Lower lobe of right lung (tissue), 2 donors: ENCODE results near the gene HTRA3. TPM values are rescaled to one million over a fixed set of nuclear protein-coding genes. Genes with fewer than 3 reads are reported as not detected.
A peak's percentile ranks its signal among the peaks of the same experiment; 100 is the strongest.

Experiments
- ATAC-seq, 2 donors: fragments of 200-7000 bp; cut with Tn5 transposase; one replicate each; pipeline ENCODE4 v1.9.1; 2020 to 2022; ENCODE audit warnings: mild to moderate bottlenecking in 2 of 2, moderate library complexity in 2 of 2
- DNase-seq: peaks from one replicate; pipeline ENCODE4 v3.0.0-alpha.2; 2020
- H3K27ac ChIP-seq: fragments of 200-600 bp; one replicate; pipeline ENCODE4 v1.8.0; 2022
- H3K27me3 ChIP-seq: fragments of 200-600 bp; one replicate; pipeline ENCODE4 v1.8.0; 2022; ENCODE audit warnings: low read depth
- H3K36me3 ChIP-seq: fragments of 200-600 bp; one replicate; pipeline ENCODE4 v1.8.0; 2022; ENCODE audit warnings: mild to moderate bottlenecking
- H3K4me1 ChIP-seq: fragments of 200-600 bp; one replicate; pipeline ENCODE4 v1.8.0; 2022
- H3K4me3 ChIP-seq: fragments of 200-600 bp; one replicate; pipeline ENCODE4 v1.8.0; 2022; ENCODE audit warnings: mild to moderate bottlenecking
- H3K9me3 ChIP-seq: fragments of 200-600 bp; one replicate; pipeline ENCODE4 v1.8.0; 2022
- CTCF ChIP-seq: fragments of 200-600 bp; IDR thresholded peaks from one replicate; pipeline ENCODE4 v1.8.0; 2022; ENCODE audit warnings: antibody characterized with exemption, mild to moderate bottlenecking
- intact Hi-C: fragments of 100-400 bp; cut with DNase I; formaldehyde crosslinking; loops from one replicate; pipeline ENCODE4 v1.11.0; 2022
- total RNA-seq: library from RNA; stranded (reverse); fragmentation: NEBNext Ultra II Directional; extraction: Animal tissue kit (Norgen Biotek cat#: 25700); gene quantifications from one replicate; pipeline ENCODE4 v1.2.1, GENCODE V29; 2021
- donor health status: DM: no; HTN: yes; CAD: no; lungs with severe emphysema.

Gene HTRA3
- total RNA-seq, 1 donor from 2014 or later: 15.5 TPM

GRCh38 chr4:8247047-8247930 lies 22.3 kb upstream of the HTRA3 start:
- no peak overlapping the region for H3K4me3 ChIP-seq
- DNase-seq (peak; percentile 72), ATAC-seq (peak; percentile 64)
- peaks cover 37% of the 10 kb centered on the region for H3K4me1 ChIP-seq
- intact Hi-C loops: no loop called here
- peak overlapping the region; percentile 83 for H3K27ac ChIP-seq
- peaks cover 7% of the 10 kb centered on the region for H3K36me3 ChIP-seq
- no peaks in the 10 kb centered on the region for H3K9me3 ChIP-seq
- no peaks in the 10 kb centered on the region for H3K27me3 ChIP-seq
- no peak for TF ChIP-seq CTCF

GRCh38 chr4:8248091-8248490 lies 21.5 kb upstream of the HTRA3 start:
- intact Hi-C loops: no loop called here
- no peak for TF ChIP-seq CTCF
- peaks cover 29% of the 10 kb centered on the region for H3K4me1 ChIP-seq
- DNase-seq: no peak
- peak; percentile 11 to 46 for ATAC-seq
- H3K27ac ChIP-seq: peak overlapping the region; percentile 83
- no peak overlapping the region for H3K4me3 ChIP-seq
- H3K36me3 ChIP-seq: no peaks in the 10 kb centered on the region
- H3K9me3 ChIP-seq: no peaks in the 10 kb centered on the region
- H3K27me3 ChIP-seq: no peaks in the 10 kb centered on the region

- H3K27ac ChIP-seq: no peak overlapping the region
- H3K27me3 ChIP-seq: no peaks in the 10 kb centered on the region
- H3K36me3 ChIP-seq: no peaks in the 10 kb centered on the region
- DNase-seq: no peak
- intact Hi-C loops: no loop called here
- no peak for TF ChIP-seq CTCF
- no peaks in the 10 kb centered on the region for H3K9me3 ChIP-seq
- ATAC-seq: no peak
- H3K4me1 ChIP-seq: peaks cover 28% of the 10 kb centered on the region
- H3K4me3 ChIP-seq: no peak overlapping the region
These were observed 19.3 kb upstream of the HTRA3 start for GRCh38 chr4:8250227-8250626.

- no peak for TF ChIP-seq CTCF
- H3K9me3 ChIP-seq: no peaks in the 10 kb centered on the region
These were observed 18.9 kb upstream of the HTRA3 start for GRCh38 chr4:8250637-8251036.

GRCh38 chr4:8251110-8251883 lies 18.3 kb upstream of the HTRA3 start:
- Histone ChIP-seq H3K4me3 (no peak overlapping the region), H3K27me3 (no peaks in the 10 kb centered on the region), H3K36me3 (no peaks in the 10 kb centered on the region), H3K4me1 (peaks cover 22% of the 10 kb centered on the region), H3K9me3 (no peaks in the 10 kb centered on the region), H3K27ac (no peak overlapping the region)
- intact Hi-C loops: no loop called here
- no peak for ATAC-seq
- no peak for TF ChIP-seq CTCF
- no peak for DNase-seq

More at GRCh38 chr4:8250637-8251036, 18.9 kb upstream of the HTRA3 start:
- Histone ChIP-seq H3K4me1 (peaks cover 28% of the 10 kb centered on the region), H3K36me3 (no peaks in the 10 kb centered on the region), H3K4me3 (no peak overlapping the region), H3K27ac (no peak overlapping the region), H3K27me3 (no peaks in the 10 kb centered on the region)
- DNase-seq: no peak
- intact Hi-C loops: no loop called here
- no peak for ATAC-seq
